Left lobe of liver (tissue), 2 donors: ENCODE results near the gene EPB41L4A. TPM values are rescaled to one million over a fixed set of nuclear protein-coding genes. Genes with fewer than 3 reads are reported as not detected.
A peak's percentile ranks its signal among the peaks of the same experiment; 100 is the strongest.
"Not testable (repeated sequence)": the region's sequence is repeated elsewhere in the genome, so short reads cannot be mapped to it uniquely, and the experiment has no call there.

Experiments
- ATAC-seq: fragments of 200-7000 bp; cut with Tn5 transposase; one replicate; pipeline ENCODE4 v1.9.1; 2020; ENCODE audit warnings: mild to moderate bottlenecking, moderate library complexity
- DNase-seq: peaks from one replicate; pipeline ENCODE4 v3.0.0-alpha.2; 2020; ENCODE audit warnings: low spot score
- total RNA-seq: library from RNA; stranded (reverse); gene quantifications from one replicate; pipeline ENCODE4 v1.2.1, GENCODE V29; 2021
- donor health status: DM: no; HTN: no; CAD: no; lungs with moderate emphysema.
- donor health status: DM: no; HTN: yes; CAD: no.

Gene EPB41L4A
- total RNA-seq, 1 donor from 2014 or later, result 3.1 TPM

GRCh38 chr5:112407240-112407639 is 11.8 kb downstream of the EPB41L4A start:
- ATAC-seq (no peak), DNase-seq (no peak)

- DNase-seq, result no peak
- ATAC-seq, result no peak
Measured at GRCh38 chr5:112403069-112403468, 16.0 kb downstream of the EPB41L4A start.

- no peak for DNase-seq
- no peak for ATAC-seq
Measured at GRCh38 chr5:112401924-112402323, 17.2 kb downstream of the EPB41L4A start.

- ATAC-seq, result peak; percentile 66
- no peak for DNase-seq
Measured at GRCh38 chr5:112397690-112398089, 21.4 kb downstream of the EPB41L4A start.

GRCh38 chr5:112396430-112396829 is 22.6 kb downstream of the EPB41L4A start:
- DNase-seq, result peak; percentile 64
- ATAC-seq, result peak; percentile 96

GRCh38 chr5:112395299-112395698 is 23.8 kb downstream of the EPB41L4A start:
- not testable (repeated sequence) for ATAC-seq, DNase-seq

- DNase-seq, result peak; percentile 48
- peak; percentile 82 for ATAC-seq
Measured at GRCh38 chr5:112390327-112390726, 28.8 kb downstream of the EPB41L4A start.

GRCh38 chr5:112388739-112389138 is 30.3 kb downstream of the EPB41L4A start:
- no peak for DNase-seq
- ATAC-seq, result no peak

- ATAC-seq (no peak), DNase-seq (no peak)
Measured at GRCh38 chr5:112388074-112388473, 31.0 kb downstream of the EPB41L4A start.

GRCh38 chr5:112386766-112387165 is 32.3 kb downstream of the EPB41L4A start:
- DNase-seq, result no peak
- ATAC-seq, result no peak

GRCh38 chr5:112385969-112386368 is 33.1 kb downstream of the EPB41L4A start:
- ATAC-seq (no peak), DNase-seq (no peak)

GRCh38 chr5:112385566-112385965 is 33.5 kb downstream of the EPB41L4A start:
- no peak for ATAC-seq

GRCh38 chr5:112384523-112384922 is 34.6 kb downstream of the EPB41L4A start:
- ATAC-seq, result no peak
- no peak for DNase-seq

More at GRCh38 chr5:112385566-112385965, 33.5 kb downstream of the EPB41L4A start:
- DNase-seq, result no peak

- ATAC-seq (no peak), DNase-seq (no peak)
Measured at GRCh38 chr5:112382886-112383285, 36.2 kb downstream of the EPB41L4A start.

- DNase-seq, result peak; percentile 47
- peak; percentile 76 for ATAC-seq
Measured at GRCh38 chr5:112381521-112381920, 37.6 kb downstream of the EPB41L4A start.

- ATAC-seq, result no peak
- no peak for DNase-seq
Measured at GRCh38 chr5:112379542-112380325, 39.3 kb downstream of the EPB41L4A start.

- DNase-seq (no peak), ATAC-seq (no peak)
Measured at GRCh38 chr5:112374818-112375217, 44.3 kb downstream of the EPB41L4A start.

GRCh38 chr5:112374356-112374755 is 44.7 kb downstream of the EPB41L4A start:
- ATAC-seq, result no peak
- DNase-seq, result no peak

GRCh38 chr5:112373885-112374284 is 45.2 kb downstream of the EPB41L4A start:
- no peak for DNase-seq
- ATAC-seq, result no peak

GRCh38 chr5:112372543-112372942 is 46.5 kb downstream of the EPB41L4A start:
- peak; percentile 39 for ATAC-seq
- no peak for DNase-seq

GRCh38 chr5:112371067-112371466 is 48.0 kb downstream of the EPB41L4A start:
- DNase-seq, result no peak
- ATAC-seq, result no peak

GRCh38 chr5:112367400-112367799 is 51.7 kb downstream of the EPB41L4A start:
- ATAC-seq, result peak; percentile 16
- DNase-seq, result no peak

- DNase-seq, result peak; percentile 57
- peak; percentile 94 for ATAC-seq
Measured at GRCh38 chr5:112366987-112367386, 52.1 kb downstream of the EPB41L4A start.
